CD14-positive monocyte (primary cell): Measurements from ENCODE around the gene FBXO24. TPM values are rescaled to one million over a fixed set of nuclear protein-coding genes. Genes with fewer than 3 reads are reported as not detected.

Experiments
- DNase-seq, 3 donors: peaks; one replicate each; pipeline ENCODE4 v3.0.0-alpha.2; 2011 to 2022
- H2AFZ ChIP-seq: 2 replicates; pipeline ENCODE4 v1.6.0; 2012; ENCODE audit warnings: mild to moderate bottlenecking, low read depth, low read length, inconsistent platforms; ENCODE audit not compliant: insufficient read depth, poor library complexity, severe bottlenecking
- H3K27ac ChIP-seq, 2 donors: 1 replicate in 1 of 2; 2 replicates in 1 of 2; pipeline ENCODE4 v1.5.1; 2012 to 2013; ENCODE audit warnings: low read length in 2 of 2, control low read depth in 1 of 2, inconsistent platforms in 1 of 2, low read depth in 1 of 2, mild to moderate bottlenecking in 1 of 2
- H3K27me3 ChIP-seq, 2 donors: one replicate each; pipeline versions ENCODE4 v1.6.0 to v1.6.1; 2011 to 2013; ENCODE audit warnings: low read length in 2 of 2; ENCODE audit not compliant: control insufficient read depth in 2 of 2, insufficient read depth in 2 of 2
- H3K36me3 ChIP-seq, 2 donors: replicated peaks in 1 of 2; 1 replicate in 1 of 2; 2 replicates in 1 of 2; pipeline versions ENCODE4 v1.5.1 to v1.6.1; 2012 to 2013; ENCODE audit warnings: low read length in 2 of 2, control low read depth in 1 of 2, inconsistent platforms in 1 of 2, mild to moderate bottlenecking in 1 of 2; ENCODE audit not compliant: insufficient read depth in 2 of 2, control insufficient read depth in 1 of 2
- H3K4me1 ChIP-seq, 2 donors: 1 replicate in 1 of 2; 2 replicates in 1 of 2; pipeline versions ENCODE4 v1.5.1 to v1.6.1; 2012 to 2013; ENCODE audit warnings: low read length in 2 of 2, control low read depth in 1 of 2, inconsistent platforms in 1 of 2, mild to moderate bottlenecking in 1 of 2, moderate library complexity in 1 of 2; ENCODE audit not compliant: insufficient read depth in 2 of 2, control insufficient read depth in 1 of 2
- H3K4me2 ChIP-seq: replicated peaks from 2 replicates; pipeline ENCODE3; 2012; ENCODE audit warnings: low read length, moderate library complexity, mild to moderate bottlenecking; ENCODE audit not compliant: poor library complexity, severe bottlenecking; ENCODE audit errors: extremely low read depth
- H3K4me3 ChIP-seq, 3 experiments: fragments of 200-600 bp in 1 of 3; sonication (generic) in 1 of 3; replicated peaks in 1 of 3; 1 replicate in 2 of 3; 2 replicates in 1 of 3; pipeline ENCODE4 v1.5.1; 2011 to 2013; ENCODE audit warnings: low read length in 3 of 3, mild to moderate bottlenecking in 3 of 3, control low read depth in 2 of 3, low read depth in 2 of 3, inconsistent platforms in 1 of 3, moderate library complexity in 1 of 3
- H3K79me2 ChIP-seq: 2 replicates; pipeline ENCODE4 v1.6.0; 2012; ENCODE audit warnings: mild to moderate bottlenecking, control low read depth, inconsistent platforms, low read length, moderate library complexity; ENCODE audit not compliant: insufficient read depth
- H3K9ac ChIP-seq: 2 replicates; pipeline ENCODE4 v1.6.0; 2017; ENCODE audit warnings: low read length, mild to moderate bottlenecking; ENCODE audit not compliant: insufficient read depth, poor library complexity, severe bottlenecking
- H3K9me3 ChIP-seq, 2 donors: replicated peaks in 1 of 2; 1 replicate in 1 of 2; 2 replicates in 1 of 2; pipeline versions ENCODE4 v1.5.1 to v1.6.1; 2012 to 2013; ENCODE audit warnings: low read length in 2 of 2, control low read depth in 1 of 2; ENCODE audit not compliant: control insufficient read depth in 1 of 2, insufficient read depth in 1 of 2
- H4K20me1 ChIP-seq: 2 replicates; pipeline ENCODE4 v1.6.0; 2012; ENCODE audit warnings: mild to moderate bottlenecking, low read length, control low read depth, moderate library complexity; ENCODE audit not compliant: insufficient read depth
- H3K27ac Mint-ChIP-seq, 7 donors: one replicate each; pipeline ENCODE4 v1.8.0; 2020; ENCODE audit warnings: mild to moderate bottlenecking in 7 of 7, mixed read lengths in 7 of 7, moderate library complexity in 6 of 7, inconsistent platforms in 2 of 7
- H3K27me3 Mint-ChIP-seq, 3 donors: one replicate each; pipeline ENCODE4 v1.8.0; 2021 to 2022; ENCODE audit warnings: low read depth in 3 of 3, mild to moderate bottlenecking in 3 of 3, mixed read lengths in 3 of 3, moderate library complexity in 3 of 3, inconsistent platforms in 1 of 3
- H3K36me3 Mint-ChIP-seq, 2 donors: one replicate each; pipeline ENCODE4 v1.8.0; 2020; ENCODE audit warnings: mixed read lengths in 2 of 2, inconsistent platforms in 1 of 2, mild to moderate bottlenecking in 1 of 2
- H3K4me1 Mint-ChIP-seq: one replicate; pipeline ENCODE4 v1.8.0; 2020; ENCODE audit warnings: mild to moderate bottlenecking, mixed read lengths
- H3K4me3 Mint-ChIP-seq, 2 donors: one replicate each; pipeline ENCODE4 v1.8.0; 2020; ENCODE audit warnings: mild to moderate bottlenecking in 2 of 2, mixed read lengths in 2 of 2, moderate library complexity in 1 of 2
- H3K9me3 Mint-ChIP-seq, 7 donors: one replicate each; pipeline ENCODE4 v1.8.0; 2020 to 2022; ENCODE audit warnings: mixed read lengths in 7 of 7, mild to moderate bottlenecking in 6 of 7, moderate library complexity in 6 of 7, inconsistent platforms in 2 of 7
- WGBS: methylation state at CpG from one replicate; pipeline ENCODE4 v1.1.5; 2013; ENCODE audit warnings: missing lambda C conversion rate; ENCODE audit not compliant: insufficient coverage; 5-methylcytosine and 5-hydroxymethylcytosine counted together
- intact Hi-C, 2 donors: fragments of 100-400 bp; cut with micrococcal nuclease; formaldehyde crosslinking; loops; one replicate each; pipeline versions ENCODE4 v1.15.0 to v1.15.1; 2023
- polyA plus RNA-seq, 3 donors: library from polyadenylated mRNA; depleted of rRNA in 1 of 3; unstranded in 2 of 3; stranded (reverse) in 1 of 3; fragments of 300-500 nt in 2 of 3; fragments of >200 nt in 1 of 3; fragmentation: Illumina TruSeq in 2 of 3; gene quantifications; 1 replicate in 2 of 3; 2 replicates in 1 of 3; pipeline ENCODE4 v1.2.3, GENCODE V29; 2012 to 2021
- TF ChIP-seq, protein P1 (sequence below): fragments of 200-600 bp; IDR thresholded peaks from one replicate; pipeline ENCODE4 v1.8.0; 2022; ENCODE audit warnings: antibody characterized with exemption, mild to moderate bottlenecking

FBXO24 gene
- polyA plus RNA-seq, 3 donors, result 0.42 to 1.2 (median 0.69) TPM

DNA sequence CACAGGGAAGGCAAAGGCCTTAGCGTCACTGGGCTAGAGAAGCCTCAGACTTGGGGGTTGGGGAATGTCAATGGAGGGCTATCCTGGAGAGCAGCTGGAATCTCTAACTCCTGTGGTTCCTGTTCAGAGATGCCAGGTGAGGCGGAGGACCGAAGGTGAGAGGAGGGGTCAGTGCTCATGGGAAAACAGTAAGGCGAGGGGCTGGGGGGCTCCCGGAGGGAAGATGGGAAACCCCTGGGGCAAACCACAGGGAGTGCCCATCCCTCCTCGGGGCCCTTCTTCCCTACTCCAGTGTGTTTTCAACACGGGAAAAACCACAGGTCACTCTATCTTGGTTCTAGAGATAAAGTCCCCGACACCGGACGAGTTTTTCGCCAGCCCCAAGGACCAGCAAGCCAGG is 3.5 kb upstream of the FBXO24 start:
- Histone ChIP-seq H3K27me3 (no peaks in the 10 kb centered on the region), H3K9me3 (no peaks in the 10 kb centered on the region), H3K27ac (peak overlapping the region; percentile 84 to 88), H3K9ac (peak overlapping the region; percentile 84), H3K4me3 (peak overlapping the region; percentile 77 to 100 (median 93)), H3K4me2 (peak overlapping the region; percentile 93), H3K79me2 (peaks cover 58% of the 10 kb centered on the region), H4K20me1 (peaks cover 77% of the 10 kb centered on the region), H3K4me1 (peaks cover 34 to 53% of the 10 kb centered on the region in 2 donors), H3K36me3 (peaks cover 47 to 50% of the 10 kb centered on the region in 2 donors), H2AFZ (no peak overlapping the region)
- Mint-ChIP-seq H3K27ac (peak overlapping the region; percentile 93 to 98 (median 98)), H3K4me1 (peaks cover 39% of the 10 kb centered on the region), H3K36me3 (peaks cover 5 to 15% of the 10 kb centered on the region in 2 donors), H3K4me3 (peak overlapping the region; percentile 93 to 99), H3K27me3 (peaks cover 1 to 2% (median 1%) of the 10 kb centered on the region in 3 donors), H3K9me3 (peaks cover 0 to 3% (median 0%) of the 10 kb centered on the region in 7 donors)
- intact Hi-C loops, result loop anchor here in 1 of 2 donors (10.0 kb wide), 1 partner anchor 662 kb away; the partner anchor contains the start of gene FIS1
- 58% methylated on average over 6 of the region's 11 CpGs for WGBS
- TF ChIP-seq, protein P1, sequence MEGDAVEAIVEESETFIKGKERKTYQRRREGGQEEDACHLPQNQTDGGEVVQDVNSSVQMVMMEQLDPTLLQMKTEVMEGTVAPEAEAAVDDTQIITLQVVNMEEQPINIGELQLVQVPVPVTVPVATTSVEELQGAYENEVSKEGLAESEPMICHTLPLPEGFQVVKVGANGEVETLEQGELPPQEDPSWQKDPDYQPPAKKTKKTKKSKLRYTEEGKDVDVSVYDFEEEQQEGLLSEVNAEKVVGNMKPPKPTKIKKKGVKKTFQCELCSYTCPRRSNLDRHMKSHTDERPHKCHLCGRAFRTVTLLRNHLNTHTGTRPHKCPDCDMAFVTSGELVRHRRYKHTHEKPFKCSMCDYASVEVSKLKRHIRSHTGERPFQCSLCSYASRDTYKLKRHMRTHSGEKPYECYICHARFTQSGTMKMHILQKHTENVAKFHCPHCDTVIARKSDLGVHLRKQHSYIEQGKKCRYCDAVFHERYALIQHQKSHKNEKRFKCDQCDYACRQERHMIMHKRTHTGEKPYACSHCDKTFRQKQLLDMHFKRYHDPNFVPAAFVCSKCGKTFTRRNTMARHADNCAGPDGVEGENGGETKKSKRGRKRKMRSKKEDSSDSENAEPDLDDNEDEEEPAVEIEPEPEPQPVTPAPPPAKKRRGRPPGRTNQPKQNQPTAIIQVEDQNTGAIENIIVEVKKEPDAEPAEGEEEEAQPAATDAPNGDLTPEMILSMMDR, result no peak
- no peak for DNase-seq

DNA sequence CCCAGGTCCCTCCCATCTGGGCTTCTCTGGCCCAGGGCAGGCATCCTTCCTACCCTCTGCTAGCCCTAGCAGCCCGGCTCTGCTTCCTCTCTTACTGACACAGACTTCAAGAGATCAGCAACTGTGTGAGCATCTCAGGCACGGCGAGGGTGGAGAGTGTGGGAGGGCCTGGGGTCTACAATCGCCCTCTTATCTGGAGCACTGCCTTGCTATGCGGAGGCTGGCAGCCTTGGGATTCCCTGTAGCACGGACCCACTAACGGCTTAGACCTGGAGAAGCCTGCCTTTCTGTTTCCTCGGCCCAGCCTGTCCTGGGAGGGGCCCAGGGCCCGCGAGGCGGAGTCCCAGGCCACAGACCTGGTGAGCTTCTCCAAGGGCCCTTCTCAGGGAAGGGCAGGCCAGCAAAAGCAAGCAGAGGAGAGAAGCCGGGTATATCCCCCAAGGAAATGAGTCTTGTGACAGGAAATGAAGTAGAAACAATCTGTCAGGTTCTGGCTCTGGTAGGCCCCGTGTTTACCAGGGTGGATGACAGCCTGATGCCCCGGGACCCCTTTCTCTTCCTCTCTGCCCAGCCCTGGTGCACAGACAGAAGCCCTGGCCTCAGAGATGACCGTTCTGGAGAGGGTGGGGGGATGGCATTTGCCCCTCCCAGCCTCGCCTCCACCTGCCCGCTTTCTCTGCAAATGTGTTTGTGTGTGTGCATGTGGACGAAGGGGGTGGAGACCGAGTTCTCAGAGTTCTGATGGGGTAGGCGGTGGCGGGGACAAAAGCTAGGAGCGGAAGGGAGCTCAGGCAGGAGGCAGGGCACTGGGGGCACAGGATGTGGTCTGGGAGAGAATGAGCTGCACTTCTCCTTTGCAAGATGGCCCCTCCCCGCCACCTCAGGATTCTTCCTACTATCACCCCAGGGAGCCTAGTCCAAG is 2.7 kb upstream of the FBXO24 start:
- TF ChIP-seq, protein P1, result no peak
- H3K4me3 ChIP-seq, result peak overlapping the region; percentile 77 to 100 (median 93)
- H2AFZ ChIP-seq, result peak overlapping the region; percentile 83
- H3K4me1 Mint-ChIP-seq, result peaks cover 41% of the 10 kb centered on the region
- H3K4me3 Mint-ChIP-seq, result peak overlapping the region; percentile 93 to 99
- peak; percentile 49 to 70 (median 70) for DNase-seq
- peak overlapping the region; percentile 84 for H3K9ac ChIP-seq
- peaks cover 40 to 43% of the 10 kb centered on the region in 2 donors for H3K36me3 ChIP-seq
- H3K4me2 ChIP-seq, result peak overlapping the region; percentile 93
- intact Hi-C loops, result loop anchor here in 1 of 2 donors (10.0 kb wide), 1 partner anchor 661 kb away; the partner anchor contains the start of gene FIS1
- H3K4me1 ChIP-seq, result peaks cover 34 to 53% of the 10 kb centered on the region in 2 donors
- H3K27me3 ChIP-seq, result no peaks in the 10 kb centered on the region
- peaks cover 0 to 2% (median 1%) of the 10 kb centered on the region in 3 donors for H3K27me3 Mint-ChIP-seq
- peak overlapping the region; percentile 93 to 98 (median 98) for H3K27ac Mint-ChIP-seq
- peaks cover 70% of the 10 kb centered on the region for H4K20me1 ChIP-seq
- H3K36me3 Mint-ChIP-seq, result peaks cover 5 to 8% of the 10 kb centered on the region in 2 donors
- 2% methylated on average over 16 of the region's 23 CpGs for WGBS
- peaks cover 58% of the 10 kb centered on the region for H3K79me2 ChIP-seq
- H3K27ac ChIP-seq, result peak overlapping the region; percentile 84 to 88
- H3K9me3 ChIP-seq, result no peaks in the 10 kb centered on the region
- peaks cover 0 to 3% (median 0%) of the 10 kb centered on the region in 7 donors for H3K9me3 Mint-ChIP-seq
